H1 (cell line): ENCODE results near the gene TMEM266. TPM values are rescaled to one million over a fixed set of nuclear protein-coding genes. Genes with fewer than 3 reads are reported as not detected.

Experiments used
- BACH1 ChIP-seq: IDR thresholded peaks from 2 replicates; pipeline ENCODE4 v1.6.1; 2012; ENCODE audit warnings: low read length, improper control_type of control experiment
- BRCA1 ChIP-seq: IDR thresholded peaks from 2 replicates; pipeline ENCODE4 v1.6.1; 2012; ENCODE audit warnings: low read depth, low read length, improper control_type of control experiment
- CBX5 ChIP-seq: fragments of 300-800, 300-1000 bp; sonication (generic); IDR thresholded peaks from 2 replicates; pipeline ENCODE4 v1.7.1; 2016; ENCODE audit warnings: antibody characterized with exemption, low read length, low read depth
- NANOG ChIP-seq: IDR thresholded peaks from 2 replicates; pipeline ENCODE4 v1.6.1; 2011; ENCODE audit warnings: low read length, low read depth, mild to moderate bottlenecking, inconsistent platforms; ENCODE audit not compliant: insufficient read depth, poor library complexity, severe bottlenecking
- SP4 ChIP-seq: IDR thresholded peaks from 2 replicates; pipeline ENCODE4 v1.6.1; 2012; ENCODE audit warnings: low read length, inconsistent platforms
- YY1 ChIP-seq: IDR thresholded peaks from 2 replicates; pipeline ENCODE4 v1.6.1; 2011; ENCODE audit warnings: low read depth, mild to moderate bottlenecking, low read length
- polyA plus RNA-seq, 7 experiments: library from polyadenylated mRNA; depleted of rRNA in 3 of 7; stranded (reverse) in 5 of 7; unstranded in 2 of 7; fragments of >200 nt in 5 of 7; fragments of 200-250 nt in 2 of 7; gene quantifications; 1 replicate in 5 of 7; 2 replicates in 1 of 7; 4 replicates in 1 of 7; pipeline versions ENCODE4 v1.2.1 to v1.2.3, GENCODE V29; 2011 to 2013; ENCODE audit warnings: missing spikeins in 2 of 7, mixed read lengths in 2 of 7
- total RNA-seq: library from RNA; stranded (reverse); fragmentation: NEBNext Ultra II Directional; extraction: Animal tissue kit (Norgen Biotek cat#: 25700); gene quantifications from 2 replicates; pipeline ENCODE4 v1.2.1, GENCODE V29; 2021

The TMEM266 gene
- total and polyA plus RNA-seq, 2 of the 8 experiments (the other 6 are each of a cell fraction or from before 2014, with no cell fraction given), result 2.6 TPM

GRCh38 chr15:76199106-76200082, 139.6 kb downstream of the TMEM266 start (continued):
- TF ChIP-seq SP4 (no peak), BACH1 (no peak), CBX5 (no peak), BRCA1 (no peak), YY1 (no peak), NANOG (no peak)
